ENCODE data around the gene ENTPD6.

Gene ENTPD6

GRCh38 chr20:25209911-25210310 lies 14.4 kb downstream of the ENTPD6 start:
- DNase-seq = no peak

GRCh38 chr20:25211273-25211672 lies 15.8 kb downstream of the ENTPD6 start:
- no peak for DNase-seq

DNA sequence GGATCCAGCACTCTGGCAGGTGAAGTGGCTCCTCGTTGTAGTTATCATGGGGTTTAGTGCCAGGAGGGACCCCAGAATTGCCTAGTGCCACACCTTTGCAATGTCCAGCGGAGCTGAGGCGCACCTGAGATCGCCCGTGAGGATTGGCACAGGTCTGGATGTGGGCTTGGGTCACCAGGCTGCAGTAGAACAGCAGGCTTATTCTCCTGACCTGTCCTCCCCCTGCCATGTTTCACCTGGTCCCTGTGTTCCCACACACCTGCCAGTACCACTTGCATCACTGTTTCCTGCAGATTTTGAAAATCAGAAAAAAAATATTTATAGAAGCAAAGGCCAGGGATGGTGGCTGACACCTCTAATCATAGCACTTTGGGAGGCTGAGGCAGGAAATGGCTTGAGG lies 16.7 kb downstream of the ENTPD6 start:
- no peak for DNase-seq

DNA sequence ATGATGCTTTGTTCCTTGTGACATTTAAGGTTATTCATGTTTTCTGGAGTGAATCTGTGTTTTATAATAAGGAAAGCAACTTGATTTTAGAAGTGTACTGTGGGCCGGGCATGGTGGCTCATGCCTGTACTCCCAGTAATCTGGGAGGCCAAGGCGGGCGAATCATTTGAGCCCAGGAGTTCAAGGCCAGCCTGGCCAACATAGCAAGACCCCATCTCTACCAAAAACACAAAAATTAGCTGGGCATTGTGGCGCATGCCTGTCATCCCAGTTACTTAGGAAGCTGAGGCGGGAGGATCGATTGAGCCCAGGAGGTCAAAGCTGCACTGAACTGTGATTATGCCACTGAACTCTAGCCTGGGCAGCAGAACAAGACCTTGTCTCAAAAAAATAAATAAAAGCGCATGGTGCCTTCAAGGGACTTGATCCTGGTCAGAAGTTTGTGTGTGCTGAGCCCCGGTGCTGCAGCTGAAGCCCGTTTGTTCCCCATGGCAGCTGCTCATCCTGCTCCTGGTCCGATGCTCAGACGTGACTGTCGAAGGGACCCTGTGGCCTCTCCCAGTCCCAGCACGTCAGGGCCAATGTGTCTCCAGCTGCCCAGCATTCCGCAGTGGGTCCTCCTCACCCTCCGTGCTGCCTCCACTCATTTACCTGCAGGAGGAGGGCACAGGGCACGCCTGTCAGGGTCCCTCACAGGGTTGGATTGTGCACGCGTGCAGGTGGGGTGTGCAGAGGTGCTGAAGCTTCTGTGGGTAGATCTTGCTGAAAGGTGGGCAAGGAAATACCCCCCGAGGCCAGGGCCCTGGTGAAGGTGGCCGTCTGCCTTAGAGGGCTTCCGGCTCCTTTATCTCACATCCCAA lies 18.3 kb downstream of the ENTPD6 start:
- no peak for DNase-seq

- DNase-seq = no peak
These were observed 18.9 kb downstream of the ENTPD6 start for GRCh38 chr20:25214426-25214790.

- no peak for DNase-seq
These were observed 19.3 kb downstream of the ENTPD6 start for GRCh38 chr20:25214819-25215218.

DNA sequence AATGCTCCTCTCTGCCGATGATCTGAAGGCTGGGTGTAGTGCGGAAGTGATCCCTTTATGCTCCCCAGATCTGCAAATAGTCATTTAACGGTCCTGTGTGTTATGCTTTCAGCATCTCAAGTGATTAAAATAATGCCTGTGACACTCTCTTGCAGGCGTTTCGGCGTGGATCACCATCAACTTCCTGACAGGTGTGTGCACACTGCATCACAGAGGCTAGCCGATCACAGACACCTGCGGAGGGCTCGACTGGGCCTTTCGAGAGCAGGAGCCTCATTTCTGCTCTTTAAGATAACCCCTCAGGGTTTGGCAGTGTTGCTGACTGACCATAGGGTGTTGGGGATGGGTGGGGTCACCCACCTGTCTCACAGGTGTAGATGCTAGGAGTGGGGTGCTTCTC lies 20.0 kb downstream of the ENTPD6 start:
- no peak for DNase-seq

GRCh38 chr20:25216199-25216945 lies 20.9 kb downstream of the ENTPD6 start:
- no peak for DNase-seq

DNA sequence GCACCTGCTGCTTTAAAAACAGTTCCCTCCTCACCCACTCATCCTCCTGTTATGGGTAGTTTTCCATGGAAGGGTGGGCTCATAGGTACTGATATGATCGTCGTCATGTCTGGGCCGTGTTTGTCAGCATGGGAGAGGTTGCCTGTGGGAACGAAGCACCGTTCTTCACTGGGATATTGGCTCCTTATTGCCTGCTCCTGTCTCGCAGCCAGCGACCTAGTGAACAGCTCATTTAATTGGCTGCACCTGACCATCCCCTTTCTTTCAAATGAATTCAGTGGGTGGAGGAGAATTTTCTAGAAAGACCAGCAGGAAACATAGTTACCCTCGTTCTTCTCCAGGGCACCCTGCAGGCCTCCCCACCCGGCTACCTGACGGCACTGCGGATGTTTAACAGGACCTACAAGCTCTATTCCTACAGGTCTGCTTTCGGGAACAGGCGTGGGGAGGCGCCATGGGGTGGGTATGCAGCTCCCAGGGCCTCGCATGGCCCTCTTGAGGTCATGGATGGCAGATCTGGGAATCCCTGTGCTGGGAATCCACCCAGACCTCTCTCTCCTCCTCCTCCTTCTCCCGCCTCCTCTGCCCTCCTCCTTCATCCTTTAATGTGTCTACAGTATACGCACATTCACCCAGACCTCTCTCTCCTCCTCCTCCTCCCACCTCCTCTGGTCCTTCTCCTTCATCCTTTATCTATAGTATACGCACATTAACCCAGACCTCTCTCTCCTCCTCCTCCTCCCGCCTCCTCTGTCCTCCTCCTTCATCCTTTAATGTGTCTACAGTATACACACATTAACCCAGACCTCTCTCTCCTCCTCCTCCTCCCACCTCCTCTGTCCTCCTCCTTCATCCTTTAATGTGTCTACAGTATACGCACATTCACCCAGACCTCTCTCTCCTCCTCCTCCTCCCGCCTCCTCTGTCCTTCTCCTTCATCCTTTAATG lies 21.9 kb downstream of the ENTPD6 start:
- DNase-seq = no peak

- DNase-seq = no peak
These were observed 22.6 kb downstream of the ENTPD6 start for GRCh38 chr20:25218109-25218486.

DNA sequence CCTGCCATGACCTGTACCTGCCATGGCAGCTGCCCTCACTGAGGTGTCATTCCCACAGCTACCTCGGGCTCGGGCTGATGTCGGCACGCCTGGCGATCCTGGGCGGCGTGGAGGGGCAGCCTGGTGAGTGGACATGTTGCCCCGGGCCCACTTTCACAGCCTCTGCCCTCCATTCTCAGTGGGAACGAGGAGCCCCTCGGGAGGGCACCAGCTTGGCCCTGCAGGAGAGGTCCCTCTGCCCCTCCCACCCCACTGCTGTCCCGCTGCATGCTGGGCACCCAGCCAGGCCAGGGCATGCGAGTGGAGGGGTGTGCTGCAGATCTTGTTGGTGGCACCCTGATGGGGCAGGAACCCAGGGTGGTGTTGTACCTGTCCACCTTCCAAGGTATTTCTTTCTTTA lies 23.0 kb downstream of the ENTPD6 start:
- DNase-seq = no peak

- DNase-seq = no peak
These were observed 23.9 kb downstream of the ENTPD6 start for GRCh38 chr20:25219365-25219764.

DNA sequence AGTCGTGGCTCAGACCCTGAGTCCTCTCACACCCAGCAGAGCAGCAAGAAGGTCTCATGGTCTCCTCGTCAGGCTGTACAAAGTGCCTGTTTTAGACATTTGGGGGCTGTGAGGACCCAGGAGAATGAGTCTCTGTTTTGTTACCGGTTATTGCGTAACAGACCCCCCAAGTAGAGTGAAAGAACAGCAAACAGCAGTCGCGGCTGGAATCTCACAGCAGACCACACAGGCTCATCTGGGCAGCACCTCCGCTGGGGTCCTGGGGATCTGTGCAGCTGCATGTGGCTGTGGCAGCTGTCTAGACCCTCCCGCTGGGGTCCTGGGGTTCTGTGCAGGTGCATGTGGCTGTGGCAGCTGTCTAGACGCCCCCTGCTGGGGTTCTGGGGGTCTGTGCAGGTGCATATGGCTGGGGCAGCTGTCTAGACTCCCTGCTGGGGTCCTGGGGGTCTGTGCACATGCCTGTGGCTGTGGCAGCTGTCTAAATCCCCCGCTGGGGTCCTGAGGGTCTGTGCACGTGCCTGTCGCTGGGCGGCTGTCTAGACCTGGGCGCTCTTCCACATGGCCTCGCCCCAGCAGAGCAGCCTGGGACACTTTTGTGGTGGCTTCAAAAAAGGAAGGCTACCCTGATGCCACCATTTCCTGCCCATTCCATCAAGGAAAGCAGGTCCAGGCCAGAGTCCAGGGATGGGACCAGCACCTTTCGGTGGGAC lies 24.7 kb downstream of the ENTPD6 start:
- DNase-seq = no peak

DNA sequence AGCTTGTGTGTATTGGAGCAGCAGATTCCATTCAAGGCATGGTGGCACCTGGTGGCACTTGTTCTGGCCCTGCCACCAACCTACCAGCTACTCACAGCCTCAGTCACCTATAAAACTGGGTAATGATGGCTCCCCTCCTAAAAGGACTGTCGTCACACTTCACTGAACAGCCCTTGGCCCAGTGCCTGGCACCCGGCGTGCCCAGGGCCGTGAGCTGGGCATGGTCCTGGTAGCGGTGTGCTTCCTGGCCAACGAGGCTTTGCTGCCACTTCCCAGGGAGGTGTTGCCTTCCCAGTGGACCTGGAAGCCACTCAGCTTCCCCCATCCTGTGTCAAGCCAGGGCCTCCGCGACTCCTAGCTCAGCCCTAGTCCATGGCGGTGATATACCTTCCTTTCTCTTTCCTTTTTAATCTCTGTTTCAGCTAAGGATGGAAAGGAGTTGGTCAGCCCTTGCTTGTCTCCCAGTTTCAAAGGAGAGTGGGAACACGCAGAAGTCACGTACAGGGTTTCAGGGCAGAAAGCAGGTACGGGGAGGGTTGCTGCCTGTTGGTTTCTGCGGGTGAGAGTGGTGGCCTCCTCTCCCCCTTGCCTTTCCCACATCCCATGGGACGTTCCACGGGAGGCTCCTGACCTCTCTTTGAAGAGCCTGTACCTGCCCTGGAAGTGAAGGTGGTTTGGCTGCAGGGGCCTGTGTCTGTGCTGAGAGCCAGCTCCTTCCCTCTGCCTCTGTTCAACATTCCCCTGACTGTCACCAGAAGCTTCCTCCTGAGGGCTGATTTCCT lies 25.5 kb downstream of the ENTPD6 start:
- DNase-seq = no peak

DNA sequence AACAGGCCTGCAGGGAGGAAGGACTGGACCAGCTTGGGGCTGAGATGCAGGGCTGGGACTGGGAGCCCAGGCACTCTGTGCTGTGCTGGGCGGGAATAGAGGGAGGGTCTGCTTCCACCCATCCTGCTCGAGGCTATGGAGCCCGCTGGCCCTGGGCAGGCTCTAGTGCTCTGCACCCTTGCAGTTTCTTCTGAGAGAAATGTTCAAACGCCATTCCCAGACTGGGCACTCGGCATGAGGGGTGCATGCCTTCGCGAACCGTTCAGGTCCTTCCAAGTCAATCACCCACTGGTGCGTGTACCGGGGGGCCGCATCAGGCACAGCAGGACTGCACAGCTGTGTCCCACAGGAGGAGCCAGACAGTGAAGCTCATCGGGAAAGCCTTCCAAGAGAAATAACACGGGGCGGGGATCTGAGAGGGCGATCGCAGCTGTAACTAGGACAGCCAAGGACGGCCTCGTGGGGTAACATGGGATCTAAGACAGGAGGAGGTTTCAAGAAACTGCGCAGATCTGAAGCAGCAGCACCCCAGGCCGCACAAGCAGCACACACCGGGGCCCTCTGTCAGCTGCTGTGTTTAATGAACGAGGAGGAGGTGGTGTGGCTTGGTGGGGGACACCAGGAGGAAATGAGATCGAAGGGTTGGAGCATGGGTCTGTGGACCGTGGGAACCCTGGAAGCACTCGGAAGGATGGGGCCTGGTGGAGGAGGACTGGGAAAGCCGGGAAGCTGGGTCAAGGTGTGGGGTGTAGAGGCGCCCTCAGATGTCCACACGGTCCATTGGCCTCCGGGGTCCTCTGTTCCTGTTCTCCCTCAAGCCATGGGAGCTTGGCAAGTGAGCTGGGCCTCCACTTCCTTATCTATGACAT lies 26.3 kb downstream of the ENTPD6 start:
- no peak for DNase-seq

GRCh38 chr20:25222461-25223178 lies 27.1 kb downstream of the ENTPD6 start:
- DNase-seq = no peak

- no peak for DNase-seq
These were observed 27.7 kb downstream of the ENTPD6 start for GRCh38 chr20:25223179-25223661.

GRCh38 chr20:25223765-25224720 lies 28.5 kb downstream of the ENTPD6 start:
- no peak for DNase-seq

GRCh38 chr20:25224941-25225340 lies 29.4 kb downstream of the ENTPD6 start:
- DNase-seq = no peak

Data from SHP77 treated with DMSO at 0.1 percent for 48 hours (cell line).